Fibroblast of lung (primary cell): ENCODE results near the gene SEC24C. TPM values are rescaled to one million over a fixed set of nuclear protein-coding genes. Genes with fewer than 3 reads are reported as not detected.

Source experiments
- DNase-seq, 2 donors: peaks; one replicate each; pipeline versions ENCODE4 v3.0.0 to v3.0.0-alpha.2; 2010; ENCODE audit warnings: low read depth in 2 of 2
- H2AFZ ChIP-seq: 2 replicates; pipeline ENCODE4 v1.5.1; 2012; ENCODE audit warnings: low read length, control low read depth, inconsistent platforms
- H3K27ac ChIP-seq: 2 replicates; pipeline ENCODE4 v1.5.1; 2011; ENCODE audit warnings: low read length, control low read depth; ENCODE audit not compliant: insufficient read depth
- H3K27me3 ChIP-seq: 2 replicates; pipeline ENCODE4 v1.5.1; 2011; ENCODE audit warnings: mild to moderate bottlenecking, low read length; ENCODE audit not compliant: control insufficient read depth, insufficient read depth
- H3K36me3 ChIP-seq: 2 replicates; pipeline ENCODE4 v1.5.1; 2011; ENCODE audit warnings: low read length; ENCODE audit not compliant: control insufficient read depth, insufficient read depth
- H3K4me1 ChIP-seq: 2 replicates; pipeline ENCODE4 v1.5.1; 2011; ENCODE audit warnings: low read length; ENCODE audit not compliant: control insufficient read depth, insufficient read depth; ENCODE audit errors: extremely low read depth
- H3K4me2 ChIP-seq: 2 replicates; pipeline ENCODE4 v1.5.1; 2011; ENCODE audit warnings: low read length, control low read depth; ENCODE audit not compliant: insufficient read depth; ENCODE audit errors: extremely low read depth
- H3K4me3 ChIP-seq, 4 experiments: fragments of 200-600 bp in 1 of 4; sonication (generic) in 1 of 4; replicated peaks in 1 of 4; 2 replicates each; pipeline ENCODE4 v1.5.1; 2011 to 2016; ENCODE audit warnings: low read length in 4 of 4, low read depth in 3 of 4, mild to moderate bottlenecking in 3 of 4, control low read depth in 2 of 4, inconsistent platforms in 1 of 4, mixed read lengths in 1 of 4; ENCODE audit not compliant: insufficient read depth in 1 of 4; ENCODE audit errors: control extremely low read depth in 1 of 4
- H3K79me2 ChIP-seq: 2 replicates; pipeline ENCODE4 v1.5.1; 2012; ENCODE audit warnings: mild to moderate bottlenecking, low read length, inconsistent platforms; ENCODE audit not compliant: control insufficient read depth, insufficient read depth
- H3K9ac ChIP-seq: 2 replicates; pipeline ENCODE4 v1.5.1; 2011; ENCODE audit warnings: mild to moderate bottlenecking, low read length, control low read depth; ENCODE audit not compliant: insufficient read depth
- H3K9me3 ChIP-seq: 2 replicates; pipeline ENCODE4 v1.5.1; 2012; ENCODE audit warnings: low read depth, low read length; ENCODE audit not compliant: control insufficient read depth, insufficient read depth
- H4K20me1 ChIP-seq: 2 replicates; pipeline ENCODE4 v1.5.1; 2011; ENCODE audit warnings: low read length; ENCODE audit not compliant: control insufficient read depth, insufficient read depth; ENCODE audit errors: extremely low read depth
- CTCF ChIP-seq, 2 donors: IDR thresholded peaks in 1 of 2; conservative IDR thresholded peaks in 1 of 2; 1 replicate in 1 of 2; 2 replicates in 1 of 2; pipeline ENCODE4 v1.5.1; 2011 to 2012; ENCODE audit warnings: low read length in 2 of 2, control low read depth in 1 of 2, inconsistent platforms in 1 of 2, low read depth in 1 of 2, mild to moderate bottlenecking in 1 of 2
- EZH2 ChIP-seq: IDR thresholded peaks from 2 replicates; pipeline ENCODE4 v1.5.1; 2012; ENCODE audit warnings: low read length, control low read depth, mild to moderate bottlenecking; ENCODE audit errors: missing control alignments
- polyA plus RNA-seq, 2 donors: library from polyadenylated mRNA; depleted of rRNA in 1 of 2; stranded (reverse) in 1 of 2; unstranded in 1 of 2; fragments of >200 nt; gene quantifications; 2 replicates each; pipeline ENCODE4 v1.2.1, GENCODE V29; 2011 to 2012; ENCODE audit warnings: missing spikeins in 1 of 2
- total RNA-seq: library from RNA; depleted of rRNA; stranded (reverse); fragments of >200 nt; gene quantifications from 2 replicates; pipeline ENCODE4 v1.2.1, GENCODE V29; 2014

SEC24C gene
- total and polyA plus RNA-seq, 2 donors (not counting 1 experiment from before 2014, with no cell fraction given), result 58.0 to 60.4 TPM

- Histone ChIP-seq H2AFZ (no peak overlapping the region), H3K9ac (no peak overlapping the region), H3K27me3 (no peaks in the 10 kb centered on the region), H3K79me2 (no peaks in the 10 kb centered on the region), H3K4me3 (no peak overlapping the region), H3K4me1 (no peaks in the 10 kb centered on the region), H4K20me1 (no peaks in the 10 kb centered on the region), H3K4me2 (no peak overlapping the region), H3K27ac (no peak overlapping the region), H3K9me3 (no peaks in the 10 kb centered on the region), H3K36me3 (peaks cover 28% of the 10 kb centered on the region)
- TF ChIP-seq CTCF (conservative IDR thresholded peaks at IDR 0.05 in 1 of 2, IDR thresholded peaks at IDR 0.05 in 1 of 2; ENCODE audit: low read depth in 1 of 2, low read length in 2 of 2), result peak in 1 of 2 donors; percentile 6
- no peak for TF ChIP-seq EZH2
- DNase-seq, result no peak
These were observed 58.3 kb downstream of the SEC24C start for GRCh38 chr10:73802276-73802991.

GRCh38 chr10:73803680-73804286, 59.6 kb downstream of the SEC24C start:
- Histone ChIP-seq H3K9me3 (no peaks in the 10 kb centered on the region), H3K36me3 (peaks cover 30% of the 10 kb centered on the region)

More at GRCh38 chr10:73803680-73804286, 59.6 kb downstream of the SEC24C start:
- Histone ChIP-seq H4K20me1 (no peaks in the 10 kb centered on the region), H3K27ac (no peak overlapping the region), H3K4me1 (no peaks in the 10 kb centered on the region), H3K9ac (no peak overlapping the region), H3K4me3 (no peak overlapping the region), H3K79me2 (no peaks in the 10 kb centered on the region), H3K27me3 (no peaks in the 10 kb centered on the region), H2AFZ (no peak overlapping the region), H3K4me2 (no peak overlapping the region)
- no peak for TF ChIP-seq CTCF (conservative IDR thresholded peaks at IDR 0.05 in 1 of 2, IDR thresholded peaks at IDR 0.05 in 1 of 2; ENCODE audit: low read depth in 1 of 2, low read length in 2 of 2)
- TF ChIP-seq EZH2, result no peak
- no peak for DNase-seq
